KMS-11 (cell line): ENCODE measurements around the gene ADAMTS12.

Experiments used
- H2AFZ ChIP-seq: fragments of 200-600 bp; sonication (generic); 2 replicates; pipeline ENCODE4 v1.6.1; 2016; ENCODE audit warnings: antibody characterized with exemption, mixed run types, low read depth
- H3K27ac ChIP-seq: fragments of 200-600 bp; sonication (generic); 2 replicates; pipeline ENCODE4 v1.6.1; 2016; ENCODE audit warnings: mild to moderate bottlenecking, mixed run types
- H3K27me3 ChIP-seq: fragments of 200-600 bp; sonication (generic); 2 replicates; pipeline ENCODE4 v1.6.1; 2017; ENCODE audit warnings: mild to moderate bottlenecking, low read depth, mixed run types, moderate library complexity; ENCODE audit not compliant: insufficient read depth
- H3K36me3 ChIP-seq: fragments of 200-600 bp; sonication (generic); 2 replicates; pipeline ENCODE4 v1.6.1; 2017; ENCODE audit warnings: mild to moderate bottlenecking, mixed run types; ENCODE audit not compliant: insufficient read depth
- H3K4me1 ChIP-seq: fragments of 200-600 bp; sonication (generic); 2 replicates; pipeline ENCODE4 v1.6.1; 2016; ENCODE audit warnings: mild to moderate bottlenecking, low read depth, mixed run types; ENCODE audit not compliant: poor library complexity, severe bottlenecking
- H3K4me2 ChIP-seq: fragments of 200-600 bp; sonication (generic); 2 replicates; pipeline ENCODE4 v1.7.0; 2016; ENCODE audit warnings: mild to moderate bottlenecking, mixed run types
- H3K4me3 ChIP-seq: fragments of 200-600 bp; sonication (generic); IDR thresholded peaks from 2 replicates; pipeline ENCODE4 v1.6.1; 2017; ENCODE audit warnings: low read depth, low read length, mixed read lengths; ENCODE audit not compliant: insufficient read depth
- H3K79me2 ChIP-seq: fragments of 200-600 bp; sonication (generic); 2 replicates; pipeline ENCODE4 v1.6.1; 2016; ENCODE audit warnings: low read depth, mixed run types; ENCODE audit not compliant: insufficient read depth
- H3K9ac ChIP-seq: fragments of 200-600 bp; sonication (generic); 2 replicates; pipeline ENCODE4 v1.6.1; 2016; ENCODE audit warnings: mild to moderate bottlenecking, mixed run types
- H4K20me1 ChIP-seq: fragments of 200-600 bp; sonication (generic); 2 replicates; pipeline ENCODE4 v1.6.1; 2016; ENCODE audit warnings: mild to moderate bottlenecking, mixed run types; ENCODE audit not compliant: insufficient read depth
- TF ChIP-seq, protein P1 (sequence below): fragments of 200-600 bp; sonication (generic); conservative IDR thresholded peaks from 2 replicates; pipeline ENCODE4 v1.6.1; 2017; ENCODE audit warnings: low read depth, mild to moderate bottlenecking, antibody characterized with exemption, low read length, moderate library complexity, mixed read lengths

Gene ADAMTS12

GRCh38 chr5:33501899-33502298 lies 389.9 kb downstream of the ADAMTS12 start:
- no peaks in the 10 kb centered on the region for H3K4me1 ChIP-seq
- no peak overlapping the region for H3K27ac ChIP-seq
- H3K79me2 ChIP-seq, result no peaks in the 10 kb centered on the region
- H3K36me3 ChIP-seq, result no peaks in the 10 kb centered on the region
- H3K27me3 ChIP-seq, result no peaks in the 10 kb centered on the region
- H3K4me2 ChIP-seq, result no peak overlapping the region
- H2AFZ ChIP-seq, result no peak overlapping the region
- H4K20me1 ChIP-seq, result no peaks in the 10 kb centered on the region
- H3K4me3 ChIP-seq, result no peak overlapping the region
- no peak overlapping the region for H3K9ac ChIP-seq
- TF ChIP-seq, protein P1, sequence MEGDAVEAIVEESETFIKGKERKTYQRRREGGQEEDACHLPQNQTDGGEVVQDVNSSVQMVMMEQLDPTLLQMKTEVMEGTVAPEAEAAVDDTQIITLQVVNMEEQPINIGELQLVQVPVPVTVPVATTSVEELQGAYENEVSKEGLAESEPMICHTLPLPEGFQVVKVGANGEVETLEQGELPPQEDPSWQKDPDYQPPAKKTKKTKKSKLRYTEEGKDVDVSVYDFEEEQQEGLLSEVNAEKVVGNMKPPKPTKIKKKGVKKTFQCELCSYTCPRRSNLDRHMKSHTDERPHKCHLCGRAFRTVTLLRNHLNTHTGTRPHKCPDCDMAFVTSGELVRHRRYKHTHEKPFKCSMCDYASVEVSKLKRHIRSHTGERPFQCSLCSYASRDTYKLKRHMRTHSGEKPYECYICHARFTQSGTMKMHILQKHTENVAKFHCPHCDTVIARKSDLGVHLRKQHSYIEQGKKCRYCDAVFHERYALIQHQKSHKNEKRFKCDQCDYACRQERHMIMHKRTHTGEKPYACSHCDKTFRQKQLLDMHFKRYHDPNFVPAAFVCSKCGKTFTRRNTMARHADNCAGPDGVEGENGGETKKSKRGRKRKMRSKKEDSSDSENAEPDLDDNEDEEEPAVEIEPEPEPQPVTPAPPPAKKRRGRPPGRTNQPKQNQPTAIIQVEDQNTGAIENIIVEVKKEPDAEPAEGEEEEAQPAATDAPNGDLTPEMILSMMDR, result no peak

GRCh38 chr5:33501260-33501659 lies 390.5 kb downstream of the ADAMTS12 start:
- Histone ChIP-seq H3K27ac (no peak overlapping the region), H2AFZ (no peak overlapping the region), H3K79me2 (no peaks in the 10 kb centered on the region), H3K4me1 (no peaks in the 10 kb centered on the region), H4K20me1 (no peaks in the 10 kb centered on the region), H3K27me3 (no peaks in the 10 kb centered on the region), H3K4me2 (no peak overlapping the region), H3K36me3 (no peaks in the 10 kb centered on the region), H3K9ac (no peak overlapping the region), H3K4me3 (no peak overlapping the region)
- TF ChIP-seq, protein P1, result no peak

DNA sequence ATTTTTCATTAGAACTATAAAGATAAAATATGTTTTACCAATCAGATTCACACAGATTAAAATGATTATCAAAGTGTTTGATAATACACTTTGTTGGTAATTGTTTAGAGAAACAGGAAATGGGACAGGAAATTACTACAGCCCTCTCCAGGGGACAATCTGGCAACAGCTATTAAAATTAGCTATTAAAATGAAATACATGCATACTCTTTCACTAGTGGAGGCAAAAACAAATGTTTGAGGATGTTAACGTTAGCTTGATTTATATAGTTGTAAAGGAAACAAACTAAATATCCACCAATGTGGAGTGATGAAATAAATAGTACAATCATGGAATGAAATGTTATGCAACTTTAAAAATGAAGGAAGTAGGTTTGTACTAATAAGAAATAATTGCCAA lies 397.3 kb downstream of the ADAMTS12 start:
- Histone ChIP-seq H2AFZ (no peak overlapping the region), H3K36me3 (no peaks in the 10 kb centered on the region), H3K9ac (no peak overlapping the region), H3K79me2 (no peaks in the 10 kb centered on the region), H3K4me1 (no peaks in the 10 kb centered on the region), H3K27me3 (no peaks in the 10 kb centered on the region), H3K27ac (no peak overlapping the region), H3K4me2 (no peak overlapping the region), H3K4me3 (no peak overlapping the region), H4K20me1 (no peaks in the 10 kb centered on the region)
- TF ChIP-seq, protein P1, result no peak

GRCh38 chr5:33491941-33492340 lies 399.8 kb downstream of the ADAMTS12 start:
- H3K79me2 ChIP-seq, result no peaks in the 10 kb centered on the region
- no peak overlapping the region for H3K4me3 ChIP-seq
- no peak overlapping the region for H2AFZ ChIP-seq
- H3K9ac ChIP-seq, result no peak overlapping the region
- no peaks in the 10 kb centered on the region for H3K4me1 ChIP-seq
- no peak overlapping the region for H3K4me2 ChIP-seq
- no peak overlapping the region for H3K27ac ChIP-seq
- TF ChIP-seq, protein P1, result no peak
- no peaks in the 10 kb centered on the region for H3K27me3 ChIP-seq
- no peaks in the 10 kb centered on the region for H3K36me3 ChIP-seq
- H4K20me1 ChIP-seq, result no peaks in the 10 kb centered on the region
